A673 (cell line): Measurements from ENCODE around the gene FOXE3. TPM values are rescaled to one million over a fixed set of nuclear protein-coding genes. Genes with fewer than 3 reads are reported as not detected.

Experiments used
- BruUV-seq: library from RNA; stranded (reverse); fragments of 400-500 nt; replicated peaks from 2 replicates; lab custom pipeline; 2021; lab: Mats Ljungman, UMichigan
- CTCF ChIA-PET: fragments of 300-600 bp; sonication (Branson Sonifier 250); formaldehyde crosslinking; loops from one replicate; lab custom pipeline; 2022; ENCODE audit warnings: antibody characterized with exemption; lab: Charles Lee
- POLR2A ChIA-PET: fragments of 300-600 bp; sonication (Branson Sonifier 250); formaldehyde crosslinking; loops from one replicate; lab custom pipeline; 2022; ENCODE audit warnings: antibody characterized with exemption; ENCODE audit not compliant: low non-redundant PET; lab: Charles Lee
- DNase-seq: peaks from one replicate; pipeline ENCODE4 v3.0.0-alpha.2; 2015; ENCODE audit warnings: low spot score
- H3K27ac ChIP-seq: fragments of 200-600 bp; sonication (generic); 2 replicates; pipeline ENCODE4 v1.5.1; 2016; ENCODE audit warnings: mixed run types, low read depth, mild to moderate bottlenecking, mixed read lengths, antibody characterized with exemption, low read length; ENCODE audit not compliant: poor library complexity, severe bottlenecking
- H3K27me3 ChIP-seq: fragments of 200-600 bp; sonication (generic); replicated peaks from 2 replicates; pipeline ENCODE4 v1.6.1; 2017; ENCODE audit warnings: mixed run types, low read depth, mild to moderate bottlenecking, mixed read lengths, antibody characterized with exemption, low read length; ENCODE audit not compliant: insufficient read depth, poor library complexity
- H3K36me3 ChIP-seq: fragments of 200-600 bp; sonication (generic); 2 replicates; pipeline ENCODE4 v1.6.1; 2016; ENCODE audit warnings: mixed run types, mild to moderate bottlenecking, mixed read lengths, antibody characterized with exemption, low read length; ENCODE audit not compliant: insufficient read depth, poor library complexity, severe bottlenecking
- H3K4me1 ChIP-seq: fragments of 200-600 bp; sonication (generic); 2 replicates; pipeline ENCODE4 v1.6.1; 2017; ENCODE audit warnings: mixed run types, mild to moderate bottlenecking, mixed read lengths, antibody characterized with exemption, low read length; ENCODE audit not compliant: insufficient read depth, poor library complexity, severe bottlenecking
- H3K4me3 ChIP-seq: fragments of 200-600 bp; sonication (generic); 2 replicates; pipeline ENCODE4 v1.5.1; 2016; ENCODE audit warnings: low read depth, mixed run types, mild to moderate bottlenecking, mixed read lengths, low read length; ENCODE audit not compliant: poor library complexity, severe bottlenecking
- H3K9me3 ChIP-seq: fragments of 200-600 bp; sonication (generic); 2 replicates; pipeline ENCODE4 v1.6.1; 2016; ENCODE audit warnings: mixed run types, low read depth, mild to moderate bottlenecking, mixed read lengths, antibody characterized with exemption, low read length; ENCODE audit not compliant: poor library complexity, severe bottlenecking
- EZH2 ChIP-seq: fragments of 200-600 bp; sonication (generic); IDR thresholded peaks from 2 replicates; pipeline ENCODE4 v1.6.1; 2017; ENCODE audit warnings: borderline replicate concordance, low read depth, mild to moderate bottlenecking, mixed read lengths, antibody characterized with exemption, low read length; ENCODE audit not compliant: poor library complexity, severe bottlenecking
- intact Hi-C: fragments of 100-400 bp; cut with micrococcal nuclease; formaldehyde crosslinking; loops from one replicate; pipeline ENCODE4 v1.10.0; 2022; ENCODE audit not compliant: unreplicated experiment
- total RNA-seq: library from RNA; stranded (reverse); gene quantifications from 2 replicates; pipeline ENCODE4 v1.2.3, GENCODE V29; 2021
- TF ChIP-seq, protein P1 (sequence below): fragments of 300-800, 200-600 bp; sonication (generic); conservative IDR thresholded peaks from 2 replicates; pipeline ENCODE4 v1.5.1; 2017; ENCODE audit warnings: low read depth, mild to moderate bottlenecking, antibody characterized with exemption, low read length, moderate library complexity, mixed read lengths

FOXE3 gene
- total RNA-seq, 1 experiment from 2014 or later = not detected

DNA sequence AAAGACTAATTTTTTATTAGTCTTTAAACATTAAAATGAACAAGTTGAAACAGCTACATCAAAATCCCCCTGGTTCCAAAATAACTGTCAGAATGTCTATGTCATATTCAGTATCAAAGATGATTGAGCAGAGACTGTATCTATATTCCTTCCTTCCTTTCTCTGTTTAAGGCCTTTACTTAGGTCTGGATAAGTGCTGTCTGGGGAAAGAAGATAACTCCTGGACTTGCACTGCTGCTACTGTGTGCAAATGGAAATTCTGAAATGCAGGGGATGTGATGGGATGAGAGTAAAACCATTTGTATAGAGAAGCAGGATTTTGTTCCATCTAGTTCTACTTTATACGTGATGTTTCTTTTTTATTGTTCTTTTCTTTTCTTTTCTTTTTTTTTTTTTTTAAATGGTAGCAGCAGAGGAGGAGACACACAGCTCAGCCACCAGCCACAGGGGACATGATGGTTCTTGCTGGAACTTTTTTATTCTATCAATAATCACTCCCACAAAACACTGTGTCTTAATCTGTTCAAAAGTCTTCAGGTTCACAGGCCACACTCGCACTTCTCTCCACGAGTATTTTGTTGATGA is 33.6 kb upstream of the FOXE3 start:
- ChIA-PET CTCF (no interaction called here), POLR2A (no interaction called here)
- TF ChIP-seq, protein P1, sequence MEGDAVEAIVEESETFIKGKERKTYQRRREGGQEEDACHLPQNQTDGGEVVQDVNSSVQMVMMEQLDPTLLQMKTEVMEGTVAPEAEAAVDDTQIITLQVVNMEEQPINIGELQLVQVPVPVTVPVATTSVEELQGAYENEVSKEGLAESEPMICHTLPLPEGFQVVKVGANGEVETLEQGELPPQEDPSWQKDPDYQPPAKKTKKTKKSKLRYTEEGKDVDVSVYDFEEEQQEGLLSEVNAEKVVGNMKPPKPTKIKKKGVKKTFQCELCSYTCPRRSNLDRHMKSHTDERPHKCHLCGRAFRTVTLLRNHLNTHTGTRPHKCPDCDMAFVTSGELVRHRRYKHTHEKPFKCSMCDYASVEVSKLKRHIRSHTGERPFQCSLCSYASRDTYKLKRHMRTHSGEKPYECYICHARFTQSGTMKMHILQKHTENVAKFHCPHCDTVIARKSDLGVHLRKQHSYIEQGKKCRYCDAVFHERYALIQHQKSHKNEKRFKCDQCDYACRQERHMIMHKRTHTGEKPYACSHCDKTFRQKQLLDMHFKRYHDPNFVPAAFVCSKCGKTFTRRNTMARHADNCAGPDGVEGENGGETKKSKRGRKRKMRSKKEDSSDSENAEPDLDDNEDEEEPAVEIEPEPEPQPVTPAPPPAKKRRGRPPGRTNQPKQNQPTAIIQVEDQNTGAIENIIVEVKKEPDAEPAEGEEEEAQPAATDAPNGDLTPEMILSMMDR = no peak
- TF ChIP-seq EZH2 = no peak
- intact Hi-C loops = no loop called here
- Histone ChIP-seq H3K36me3 (peaks cover 18% of the 10 kb centered on the region), H3K4me3 (no peak overlapping the region), H3K27me3 (no peaks in the 10 kb centered on the region), H3K9me3 (no peaks in the 10 kb centered on the region), H3K27ac (no peak overlapping the region), H3K4me1 (no peaks in the 10 kb centered on the region)
- DNase-seq = no peak
- no TSS peak for BruUV-seq

DNA sequence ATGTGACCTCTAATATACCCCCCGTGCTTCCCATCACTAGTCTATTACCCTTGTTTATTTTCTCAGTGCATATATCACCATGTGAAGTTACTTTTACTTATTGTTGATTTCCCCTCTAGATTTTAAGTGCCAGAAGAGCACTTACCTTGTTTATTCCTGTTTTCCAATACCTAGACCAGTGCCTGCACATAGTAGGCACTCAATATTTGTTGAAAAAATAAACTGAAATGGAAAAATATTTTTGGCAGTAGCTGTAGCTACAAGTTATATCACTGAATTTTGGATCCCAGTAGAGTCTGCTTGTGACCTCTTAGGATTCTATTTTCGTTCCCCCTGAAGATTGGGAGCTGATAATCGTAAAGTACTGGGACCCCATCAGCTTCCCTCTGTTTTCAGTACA is 32.0 kb upstream of the FOXE3 start:
- POLR2A ChIA-PET = no interaction called here
- Histone ChIP-seq H3K36me3 (peaks cover 7% of the 10 kb centered on the region), H3K27me3 (no peaks in the 10 kb centered on the region), H3K4me1 (no peaks in the 10 kb centered on the region), H3K4me3 (no peak overlapping the region), H3K27ac (no peak overlapping the region), H3K9me3 (no peaks in the 10 kb centered on the region)
- intact Hi-C loops = no loop called here
- BruUV-seq = no TSS peak
- no peak for DNase-seq
- TF ChIP-seq, protein P1 = no peak
- no peak for TF ChIP-seq EZH2
- CTCF ChIA-PET = no interaction called here

DNA sequence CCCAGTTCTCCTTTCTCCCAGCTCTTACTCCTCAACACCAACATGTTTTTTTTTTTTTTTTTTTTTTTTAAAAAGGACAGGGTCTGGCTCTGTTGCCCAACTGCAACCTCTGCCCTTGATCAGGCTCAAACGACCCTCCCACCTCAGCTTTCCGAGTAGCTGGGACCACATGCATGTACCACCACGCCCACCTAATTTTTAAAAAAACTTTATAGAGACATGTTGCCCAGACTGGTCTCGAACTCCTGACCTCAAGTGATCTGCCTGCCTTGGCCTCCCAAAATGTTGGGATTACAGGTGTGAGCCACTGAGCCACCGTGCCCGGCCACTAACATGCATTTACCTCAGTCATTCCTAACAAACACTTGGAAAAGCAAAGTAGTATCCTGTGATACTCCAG is 31.1 kb upstream of the FOXE3 start:
- ChIA-PET POLR2A (no interaction called here), CTCF (no interaction called here)
- TF ChIP-seq, protein P1 = no peak
- no peak for TF ChIP-seq EZH2
- H3K27me3 ChIP-seq = no peaks in the 10 kb centered on the region
- BruUV-seq = no TSS peak
- H3K27ac ChIP-seq = no peak overlapping the region
- intact Hi-C loops = loop anchor here (5.0 kb wide), 1 partner anchor 37 kb away; no protein-coding TSS in a partner anchor
- no peaks in the 10 kb centered on the region for H3K4me1 ChIP-seq
- no peak overlapping the region for H3K4me3 ChIP-seq
- peaks cover 3% of the 10 kb centered on the region for H3K36me3 ChIP-seq
- no peak for DNase-seq
- H3K9me3 ChIP-seq = no peaks in the 10 kb centered on the region
